A673 (cell line): Measurements from ENCODE around the gene PCBP2.

Source experiments
- EZH2 ChIP-seq: fragments of 200-600 bp; sonication (generic); IDR thresholded peaks from 2 replicates; pipeline ENCODE4 v1.6.1; 2017; ENCODE audit warnings: borderline replicate concordance, low read depth, mild to moderate bottlenecking, mixed read lengths, antibody characterized with exemption, low read length; ENCODE audit not compliant: poor library complexity, severe bottlenecking
- TF ChIP-seq, protein P1 (sequence below): fragments of 300-800, 200-600 bp; sonication (generic); conservative IDR thresholded peaks from 2 replicates; pipeline ENCODE4 v1.5.1; 2017; ENCODE audit warnings: low read depth, mild to moderate bottlenecking, antibody characterized with exemption, low read length, moderate library complexity, mixed read lengths

- TF ChIP-seq, protein P1, sequence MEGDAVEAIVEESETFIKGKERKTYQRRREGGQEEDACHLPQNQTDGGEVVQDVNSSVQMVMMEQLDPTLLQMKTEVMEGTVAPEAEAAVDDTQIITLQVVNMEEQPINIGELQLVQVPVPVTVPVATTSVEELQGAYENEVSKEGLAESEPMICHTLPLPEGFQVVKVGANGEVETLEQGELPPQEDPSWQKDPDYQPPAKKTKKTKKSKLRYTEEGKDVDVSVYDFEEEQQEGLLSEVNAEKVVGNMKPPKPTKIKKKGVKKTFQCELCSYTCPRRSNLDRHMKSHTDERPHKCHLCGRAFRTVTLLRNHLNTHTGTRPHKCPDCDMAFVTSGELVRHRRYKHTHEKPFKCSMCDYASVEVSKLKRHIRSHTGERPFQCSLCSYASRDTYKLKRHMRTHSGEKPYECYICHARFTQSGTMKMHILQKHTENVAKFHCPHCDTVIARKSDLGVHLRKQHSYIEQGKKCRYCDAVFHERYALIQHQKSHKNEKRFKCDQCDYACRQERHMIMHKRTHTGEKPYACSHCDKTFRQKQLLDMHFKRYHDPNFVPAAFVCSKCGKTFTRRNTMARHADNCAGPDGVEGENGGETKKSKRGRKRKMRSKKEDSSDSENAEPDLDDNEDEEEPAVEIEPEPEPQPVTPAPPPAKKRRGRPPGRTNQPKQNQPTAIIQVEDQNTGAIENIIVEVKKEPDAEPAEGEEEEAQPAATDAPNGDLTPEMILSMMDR, result no peak
- TF ChIP-seq EZH2, result no peak
Observed at GRCh38 chr12:53495903-53496751, 44.2 kb downstream of the PCBP2 start.
